PFSK-1 (cell line): Measurements from ENCODE around the gene PC.
A peak's percentile ranks its signal among the peaks of the same experiment; 100 is the strongest.

Experiments
- FOXP2 ChIP-seq: optimal IDR thresholded peaks from 2 replicates; pipeline ENCODE3; 2011; ENCODE audit warnings: borderline replicate concordance, control low read depth, inconsistent platforms; ENCODE audit not compliant: insufficient read depth; ENCODE audit errors: extremely low read length, extremely low read depth
- POLR2AphosphoS5 ChIP-seq: IDR thresholded peaks from 2 replicates; pipeline ENCODE4 v1.6.1; 2012; ENCODE audit warnings: low read depth, mild to moderate bottlenecking, control low read depth, low read length, moderate library complexity
- SIN3A ChIP-seq: IDR thresholded peaks from 2 replicates; pipeline ENCODE4 v1.6.1; 2012; ENCODE audit warnings: mild to moderate bottlenecking, low read length, moderate library complexity, borderline replicate concordance; ENCODE audit not compliant: insufficient read depth
- TAF1 ChIP-seq: IDR thresholded peaks from 2 replicates; pipeline ENCODE4 v1.6.1; 2012; ENCODE audit warnings: low read length, control low read depth, borderline replicate concordance; ENCODE audit not compliant: insufficient read depth
- TF ChIP-seq, protein P1 (sequence below), 2 experiments: IDR thresholded peaks; 2 replicates each; pipeline versions ENCODE4 v1.6.1 to v1.8.0; 2011 to 2012; ENCODE audit warnings: low read depth in 2 of 2, low read length in 2 of 2, control low read depth in 1 of 2, inconsistent platforms in 1 of 2, mild to moderate bottlenecking in 1 of 2, moderate library complexity in 1 of 2; ENCODE audit not compliant: insufficient read depth in 1 of 2

Gene PC

DNA sequence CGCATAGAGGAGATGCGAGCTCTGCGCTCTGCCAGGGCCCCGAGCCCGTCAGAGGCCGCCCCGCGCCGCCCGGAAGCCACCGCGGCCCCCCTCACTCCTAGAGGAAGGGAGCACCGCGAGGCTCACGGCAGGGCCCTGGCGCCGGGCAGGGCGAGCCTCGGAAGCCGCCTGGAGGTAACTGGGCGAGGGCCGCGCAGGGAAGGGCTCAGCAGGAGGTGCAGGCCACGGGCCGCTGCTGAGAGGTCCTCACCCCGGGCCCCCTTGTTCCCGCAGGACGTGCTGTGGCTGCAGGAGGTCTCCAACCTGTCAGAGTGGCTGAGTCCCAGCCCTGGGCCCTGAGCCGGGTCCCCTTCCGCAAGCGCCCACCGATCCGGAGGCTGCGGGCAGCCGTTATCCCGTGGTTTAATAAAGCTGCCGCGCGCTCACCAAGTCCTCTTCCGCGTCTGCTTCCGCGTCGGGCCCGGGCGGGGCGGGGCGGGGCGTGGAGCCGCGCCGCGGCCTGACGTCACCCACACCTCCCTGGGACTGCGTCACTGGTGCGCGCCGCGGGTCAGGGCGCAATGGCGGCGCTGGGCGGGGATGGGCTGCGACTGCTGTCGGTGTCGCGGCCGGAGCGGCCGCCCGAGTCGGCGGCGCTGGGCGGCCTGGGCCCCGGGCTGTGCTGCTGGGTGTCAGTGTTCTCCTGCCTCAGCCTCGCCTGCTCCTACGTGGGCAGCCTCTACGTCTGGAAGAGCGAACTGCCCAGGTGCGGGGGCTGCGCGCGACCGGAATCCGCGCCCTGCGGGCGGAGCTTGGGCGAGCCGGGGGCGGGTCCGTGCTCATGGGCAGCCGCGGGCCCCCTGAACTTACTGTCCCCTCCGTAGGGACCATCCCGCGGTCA, 115.0 kb downstream of the PC start, which contains the start of gene RCE1:
Gene RCE1, plus strand, starts transcription at position 546 of the 880 bp plus-strand sequence. Its CDS starts 15 bp downstream, at position 561.
- TF ChIP-seq SIN3A (no peak), POLR2AphosphoS5 (peak; percentile 93), FOXP2 (peak; percentile 95), TAF1 (peak; percentile 58; the same call in 1 of the 2 replicates)
- TF ChIP-seq, protein P1, sequence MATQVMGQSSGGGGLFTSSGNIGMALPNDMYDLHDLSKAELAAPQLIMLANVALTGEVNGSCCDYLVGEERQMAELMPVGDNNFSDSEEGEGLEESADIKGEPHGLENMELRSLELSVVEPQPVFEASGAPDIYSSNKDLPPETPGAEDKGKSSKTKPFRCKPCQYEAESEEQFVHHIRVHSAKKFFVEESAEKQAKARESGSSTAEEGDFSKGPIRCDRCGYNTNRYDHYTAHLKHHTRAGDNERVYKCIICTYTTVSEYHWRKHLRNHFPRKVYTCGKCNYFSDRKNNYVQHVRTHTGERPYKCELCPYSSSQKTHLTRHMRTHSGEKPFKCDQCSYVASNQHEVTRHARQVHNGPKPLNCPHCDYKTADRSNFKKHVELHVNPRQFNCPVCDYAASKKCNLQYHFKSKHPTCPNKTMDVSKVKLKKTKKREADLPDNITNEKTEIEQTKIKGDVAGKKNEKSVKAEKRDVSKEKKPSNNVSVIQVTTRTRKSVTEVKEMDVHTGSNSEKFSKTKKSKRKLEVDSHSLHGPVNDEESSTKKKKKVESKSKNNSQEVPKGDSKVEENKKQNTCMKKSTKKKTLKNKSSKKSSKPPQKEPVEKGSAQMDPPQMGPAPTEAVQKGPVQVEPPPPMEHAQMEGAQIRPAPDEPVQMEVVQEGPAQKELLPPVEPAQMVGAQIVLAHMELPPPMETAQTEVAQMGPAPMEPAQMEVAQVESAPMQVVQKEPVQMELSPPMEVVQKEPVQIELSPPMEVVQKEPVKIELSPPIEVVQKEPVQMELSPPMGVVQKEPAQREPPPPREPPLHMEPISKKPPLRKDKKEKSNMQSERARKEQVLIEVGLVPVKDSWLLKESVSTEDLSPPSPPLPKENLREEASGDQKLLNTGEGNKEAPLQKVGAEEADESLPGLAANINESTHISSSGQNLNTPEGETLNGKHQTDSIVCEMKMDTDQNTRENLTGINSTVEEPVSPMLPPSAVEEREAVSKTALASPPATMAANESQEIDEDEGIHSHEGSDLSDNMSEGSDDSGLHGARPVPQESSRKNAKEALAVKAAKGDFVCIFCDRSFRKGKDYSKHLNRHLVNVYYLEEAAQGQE (IDR thresholded peaks at IDR 0.05; ENCODE audit: insufficient read depth in 1 of 2, low read depth in 2 of 2, low read length in 2 of 2), result no peak

DNA sequence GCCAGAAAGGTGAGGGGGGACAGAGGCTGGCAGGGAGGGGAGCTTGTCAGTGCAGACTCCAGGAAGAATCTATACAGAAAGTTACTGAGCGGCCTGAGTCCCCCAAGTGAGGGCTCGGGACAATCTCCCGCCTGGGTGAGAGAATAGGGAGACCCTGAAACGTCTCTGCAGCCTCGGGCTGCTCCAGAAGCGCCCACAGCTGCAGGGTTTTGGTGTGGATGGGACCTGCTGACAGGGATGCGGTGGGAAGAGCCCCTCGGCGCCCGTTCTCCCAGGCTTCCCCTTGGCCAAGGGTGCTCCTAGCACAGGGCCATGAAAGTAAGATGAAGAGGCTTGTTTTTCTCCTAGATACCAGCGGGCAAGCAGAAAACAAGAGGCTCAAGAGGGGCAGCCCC, 115.7 kb downstream of the PC start:
- TF ChIP-seq, protein P1 (IDR thresholded peaks at IDR 0.05; ENCODE audit: insufficient read depth in 1 of 2, low read depth in 2 of 2, low read length in 2 of 2), result no peak
- TF ChIP-seq POLR2AphosphoS5, result no peak

DNA sequence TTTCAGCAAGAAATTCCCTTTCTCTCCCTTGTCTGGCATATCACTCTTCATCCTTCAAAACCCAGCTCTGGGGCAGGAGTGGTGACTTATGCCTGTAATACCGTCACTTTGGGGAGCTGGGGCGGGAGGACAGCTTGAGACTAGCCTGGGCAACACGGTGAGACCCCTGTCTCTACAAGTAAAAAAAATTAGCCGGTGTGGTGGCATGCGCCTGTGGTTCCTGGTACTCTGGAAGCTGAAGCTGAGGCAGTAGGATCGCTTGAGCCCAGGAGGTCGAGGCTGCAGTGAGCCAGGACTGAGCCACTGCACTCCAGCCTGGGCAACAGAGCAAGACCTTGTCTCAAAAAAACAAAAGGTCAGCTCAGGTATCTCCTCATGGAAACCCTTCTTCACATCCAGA, 116.3 kb downstream of the PC start:
- no peak for TF ChIP-seq TAF1

DNA sequence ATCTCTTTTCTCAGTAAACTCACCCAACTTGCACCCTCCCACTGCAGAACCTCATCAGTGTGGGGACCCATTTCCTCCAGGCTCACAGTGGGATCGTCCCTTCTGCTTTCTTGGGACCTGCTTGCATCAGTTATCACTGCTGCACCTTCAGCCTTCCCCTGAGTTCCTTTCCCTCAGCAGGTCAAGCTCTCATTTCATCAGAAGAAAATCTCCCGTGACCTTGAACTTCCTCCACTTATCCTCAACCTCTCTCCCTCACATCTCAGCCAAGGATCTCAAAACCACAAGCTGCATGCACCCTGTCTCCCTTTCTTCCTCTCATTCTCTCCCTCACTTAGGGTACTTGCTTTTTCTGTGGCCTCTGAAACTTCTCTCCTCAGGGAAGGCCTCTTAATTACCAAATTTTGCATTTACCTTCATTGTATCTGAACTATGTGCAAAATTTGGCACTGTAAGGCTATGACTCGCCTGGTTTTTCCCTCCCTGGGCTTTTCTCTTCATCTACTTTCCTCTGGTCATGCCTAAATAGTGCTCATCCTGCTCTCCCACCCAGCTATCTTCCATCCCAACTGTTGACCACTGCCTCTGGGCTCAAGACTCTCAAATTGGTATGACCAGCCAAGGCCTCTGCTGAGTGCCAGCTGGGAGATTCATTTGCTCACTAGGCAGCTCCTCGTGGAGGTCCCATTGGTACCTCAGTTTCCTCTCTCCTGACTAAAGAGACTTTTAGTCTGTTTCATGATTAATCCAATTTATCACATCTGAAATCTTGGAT, 117.7 kb downstream of the PC start:
- TF ChIP-seq POLR2AphosphoS5 (no peak), TAF1 (no peak), SIN3A (no peak), FOXP2 (no peak)
- TF ChIP-seq, protein P1 (IDR thresholded peaks at IDR 0.05; ENCODE audit: insufficient read depth in 1 of 2, low read depth in 2 of 2, low read length in 2 of 2), result no peak

GRCh38 chr11:66835768-66836405, 122.3 kb downstream of the PC start:
- TF ChIP-seq SIN3A, result no peak
- TF ChIP-seq TAF1, result no peak
- no peak for TF ChIP-seq FOXP2
- TF ChIP-seq, protein P1 (IDR thresholded peaks at IDR 0.05; ENCODE audit: insufficient read depth in 1 of 2, low read depth in 2 of 2, low read length in 2 of 2), result no peak
- TF ChIP-seq POLR2AphosphoS5, result no peak
